Measurements from ENCODE around the gene SDHC.

GRCh38 chr1:161390559-161390858 lies 76.3 kb downstream of the SDHC start:
- TF ChIP-seq, protein P1, sequence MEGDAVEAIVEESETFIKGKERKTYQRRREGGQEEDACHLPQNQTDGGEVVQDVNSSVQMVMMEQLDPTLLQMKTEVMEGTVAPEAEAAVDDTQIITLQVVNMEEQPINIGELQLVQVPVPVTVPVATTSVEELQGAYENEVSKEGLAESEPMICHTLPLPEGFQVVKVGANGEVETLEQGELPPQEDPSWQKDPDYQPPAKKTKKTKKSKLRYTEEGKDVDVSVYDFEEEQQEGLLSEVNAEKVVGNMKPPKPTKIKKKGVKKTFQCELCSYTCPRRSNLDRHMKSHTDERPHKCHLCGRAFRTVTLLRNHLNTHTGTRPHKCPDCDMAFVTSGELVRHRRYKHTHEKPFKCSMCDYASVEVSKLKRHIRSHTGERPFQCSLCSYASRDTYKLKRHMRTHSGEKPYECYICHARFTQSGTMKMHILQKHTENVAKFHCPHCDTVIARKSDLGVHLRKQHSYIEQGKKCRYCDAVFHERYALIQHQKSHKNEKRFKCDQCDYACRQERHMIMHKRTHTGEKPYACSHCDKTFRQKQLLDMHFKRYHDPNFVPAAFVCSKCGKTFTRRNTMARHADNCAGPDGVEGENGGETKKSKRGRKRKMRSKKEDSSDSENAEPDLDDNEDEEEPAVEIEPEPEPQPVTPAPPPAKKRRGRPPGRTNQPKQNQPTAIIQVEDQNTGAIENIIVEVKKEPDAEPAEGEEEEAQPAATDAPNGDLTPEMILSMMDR (IDR thresholded peaks at IDR 0.05; ENCODE audit: low read depth, low read length), result no peak
- TF ChIP-seq POLR2A (IDR thresholded peaks at IDR 0.05; ENCODE audit: extremely low read depth, insufficient read length), result no peak
- no peak for TF ChIP-seq MAX (IDR thresholded peaks at IDR 0.05; ENCODE audit: low read depth, low read length)

Data from NB4 (cell line).